ENCODE data around the gene NOLC1.

Gene NOLC1

GRCh38 chr10:102208311-102209035, 56.3 kb downstream of the NOLC1 start:
- Histone ChIP-seq H3K27me3 (ENCODE audit: control insufficient read depth, insufficient read depth, low read length) (no peaks in the 10 kb centered on the region), H3K27ac (ENCODE audit: low read depth, low read length) (no peak overlapping the region), H3K4me3 (ENCODE audit: low read length) (no peak overlapping the region), H3K9ac (ENCODE audit: low read length) (no peak overlapping the region), H3K4me1 (ENCODE audit: control insufficient read depth, insufficient read depth, low read length) (no peaks in the 10 kb centered on the region), H3K36me3 (ENCODE audit: control insufficient read depth, insufficient read depth, low read length) (no peaks in the 10 kb centered on the region)

GRCh38 chr10:102211615-102212299, 59.6 kb downstream of the NOLC1 start:
- no peak overlapping the region for H3K4me3 ChIP-seq (ENCODE audit: low read length)
- H3K36me3 ChIP-seq (ENCODE audit: control insufficient read depth, insufficient read depth, low read length): no peaks in the 10 kb centered on the region
- H3K27me3 ChIP-seq (ENCODE audit: control insufficient read depth, insufficient read depth, low read length): no peaks in the 10 kb centered on the region
- H3K4me1 ChIP-seq (ENCODE audit: control insufficient read depth, insufficient read depth, low read length): no peaks in the 10 kb centered on the region
- no peak overlapping the region for H3K9ac ChIP-seq (ENCODE audit: low read length)
- H3K27ac ChIP-seq (ENCODE audit: low read depth, low read length): no peak overlapping the region
